ENCODE results near the gene TRERF1.

Gene TRERF1

GRCh38 chr6:42411406-42411805 is 40.3 kb downstream of the TRERF1 start:
- Histone ChIP-seq H2AFZ (ENCODE audit: low read depth, low read length, severe bottlenecking) (no peak overlapping the region), H3K9me2 (replicated peaks; ENCODE audit: insufficient read depth, low read length) (no peaks in the 10 kb centered on the region), H3K9ac (ENCODE audit: low read length) (no peak overlapping the region), H3K79me2 (ENCODE audit: insufficient read depth, low read length) (no peaks in the 10 kb centered on the region), H3K4me2 (ENCODE audit: low read depth, low read length, poor library complexity, severe bottlenecking) (no peak overlapping the region), H3F3A (ENCODE audit: insufficient read depth) (no peaks in the 10 kb centered on the region), H4K20me1 (ENCODE audit: low read depth, low read length) (0 out of 2 replicates have a peak, but pooled peaks cover 10% of the 10 kb centered on the region), H3K27ac (ENCODE audit: low read depth, low read length) (no peak overlapping the region), H3K9me3 (ENCODE audit: insufficient read depth, low read length) (no peaks in the 10 kb centered on the region), H3K36me3 (ENCODE audit: low read length) (no peaks in the 10 kb centered on the region), H3K27me3 (ENCODE audit: low read length) (no peaks in the 10 kb centered on the region), H3K4me3 (ENCODE audit: insufficient read depth, low read length, poor library complexity, severe bottlenecking) (no peak overlapping the region)
- TF ChIP-seq CTCF (IDR thresholded peaks at IDR 0.05; ENCODE audit: insufficient read depth, low read length, poor library complexity, severe bottlenecking): no peak
- no peak for TF ChIP-seq EZH2phosphoT487 (conservative IDR thresholded peaks at IDR 0.05; ENCODE audit: low read length)

- Histone ChIP-seq H3K27ac (ENCODE audit: low read depth, low read length) (no peak overlapping the region), H3K27me3 (ENCODE audit: low read length) (no peaks in the 10 kb centered on the region), H3K4me2 (ENCODE audit: low read depth, low read length, poor library complexity, severe bottlenecking) (no peak overlapping the region), H3F3A (ENCODE audit: insufficient read depth) (no peaks in the 10 kb centered on the region), H3K36me3 (ENCODE audit: low read length) (no peaks in the 10 kb centered on the region), H3K4me3 (ENCODE audit: insufficient read depth, low read length, poor library complexity, severe bottlenecking) (no peak overlapping the region), H3K9me2 (replicated peaks; ENCODE audit: insufficient read depth, low read length) (no peaks in the 10 kb centered on the region), H3K9ac (ENCODE audit: low read length) (no peak overlapping the region), H4K20me1 (ENCODE audit: low read depth, low read length) (0 out of 2 replicates have a peak, but pooled peaks cover 10% of the 10 kb centered on the region), H3K9me3 (ENCODE audit: insufficient read depth, low read length) (no peaks in the 10 kb centered on the region), H2AFZ (ENCODE audit: low read depth, low read length, severe bottlenecking) (no peak overlapping the region), H3K79me2 (ENCODE audit: insufficient read depth, low read length) (no peaks in the 10 kb centered on the region)
- no peak for TF ChIP-seq EZH2phosphoT487 (conservative IDR thresholded peaks at IDR 0.05; ENCODE audit: low read length)
- no peak for TF ChIP-seq CTCF (IDR thresholded peaks at IDR 0.05; ENCODE audit: insufficient read depth, low read length, poor library complexity, severe bottlenecking)
These were observed 40.9 kb downstream of the TRERF1 start for GRCh38 chr6:42410861-42411260.

- no peak overlapping the region for H3K4me2 ChIP-seq (ENCODE audit: low read depth, low read length, poor library complexity, severe bottlenecking)
- H3K27me3 ChIP-seq (ENCODE audit: low read length): no peaks in the 10 kb centered on the region
- H3K9ac ChIP-seq (ENCODE audit: low read length): no peak overlapping the region
- H3K4me3 ChIP-seq (ENCODE audit: insufficient read depth, low read length, poor library complexity, severe bottlenecking): no peak overlapping the region
- TF ChIP-seq EZH2phosphoT487 (conservative IDR thresholded peaks at IDR 0.05; ENCODE audit: low read length) (no peak), CTCF (IDR thresholded peaks at IDR 0.05; ENCODE audit: insufficient read depth, low read length, poor library complexity, severe bottlenecking) (no peak)
- no peaks in the 10 kb centered on the region for H3K9me3 ChIP-seq (ENCODE audit: insufficient read depth, low read length)
- no peaks in the 10 kb centered on the region for H3F3A ChIP-seq (ENCODE audit: insufficient read depth)
- no peaks in the 10 kb centered on the region for H3K9me2 ChIP-seq (replicated peaks; ENCODE audit: insufficient read depth, low read length)
- H3K36me3 ChIP-seq (ENCODE audit: low read length): no peaks in the 10 kb centered on the region
- no peaks in the 10 kb centered on the region for H3K79me2 ChIP-seq (ENCODE audit: insufficient read depth, low read length)
- H4K20me1 ChIP-seq (ENCODE audit: low read depth, low read length): 0 out of 2 replicates have a peak, but pooled peaks cover 6% of the 10 kb centered on the region
- H2AFZ ChIP-seq (ENCODE audit: low read depth, low read length, severe bottlenecking): no peak overlapping the region
- H3K27ac ChIP-seq (ENCODE audit: low read depth, low read length): no peak overlapping the region
These were observed 42.1 kb downstream of the TRERF1 start for GRCh38 chr6:42409581-42409980.
